ENCODE data around the gene DPPA5. TPM values are rescaled to one million over a fixed set of nuclear protein-coding genes. Genes with fewer than 3 reads are reported as not detected.

The DPPA5 gene
- total and polyA plus RNA-seq, 2 donors (not counting 3 experiments of a cell fraction or from before 2014, with no cell fraction given), result not detected

DNA sequence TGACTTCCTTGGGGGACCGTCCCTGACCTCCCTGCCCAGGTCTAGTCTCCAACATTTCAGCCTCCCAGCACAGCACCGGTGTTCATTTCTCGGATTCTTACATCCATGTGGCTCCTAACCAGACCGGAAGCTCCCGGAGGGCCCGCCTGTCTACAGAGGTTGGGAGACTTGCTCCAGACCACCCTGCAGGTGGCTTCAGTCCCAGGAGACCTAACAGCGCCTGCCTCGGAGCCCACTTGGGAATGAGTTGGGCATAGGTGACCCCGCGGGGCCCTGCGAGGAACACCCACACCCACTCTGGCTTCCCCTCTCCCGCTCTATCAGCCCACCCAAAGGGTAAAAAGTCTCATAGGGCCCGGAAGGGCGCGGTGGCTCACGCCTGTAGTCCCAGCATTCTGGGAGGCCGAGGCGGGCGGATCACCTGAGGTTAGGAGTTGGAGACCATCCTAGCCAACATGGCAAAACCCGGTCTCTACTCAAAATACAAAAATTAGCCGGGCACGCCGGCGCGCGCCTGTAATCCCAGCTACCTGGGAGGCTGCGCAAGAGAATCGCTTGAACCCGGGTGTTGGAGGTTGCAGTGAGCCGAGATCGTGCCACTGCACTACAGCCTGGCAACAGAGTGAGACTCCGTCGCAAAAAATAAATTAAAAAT lies 5.4 kb downstream of the DPPA5 start:
- no peak overlapping the region for H3K4me2 ChIP-seq (ENCODE audit: insufficient read depth, low read length)
- no peaks in the 10 kb centered on the region for H3K36me3 ChIP-seq (ENCODE audit: control insufficient read depth in 2 of 2, extremely low read depth in 1 of 2, insufficient read depth in 2 of 2, low read length in 2 of 2)
- no peaks in the 10 kb centered on the region for H3K9me3 ChIP-seq (replicated peaks; ENCODE audit: control insufficient read depth, insufficient read depth, low read length)
- H3K4me1 ChIP-seq (ENCODE audit: control insufficient read depth, extremely low read depth, insufficient read depth, low read length), result no peaks in the 10 kb centered on the region
- intact Hi-C loops (cut with micrococcal nuclease) (no loop called here), dilution Hi-C loops (cut with MboI; ENCODE audit: extremely low pct_ligation_motif_present, low sequenced_read_pairs) (no loop called here)
- H3K27me3 ChIP-seq (ENCODE audit: control insufficient read depth in 2 of 2, insufficient read depth in 2 of 2, low read length in 2 of 2), result peaks cover 26 to 28% of the 10 kb centered on the region in 2 experiments
- no peak for TF ChIP-seq FOS (IDR thresholded peaks at IDR 0.05; ENCODE audit: borderline replicate concordance, insufficient read depth, low read length)
- no peak for TF ChIP-seq MYC (IDR thresholded peaks at IDR 0.05; ENCODE audit: low read depth, low read length)
- no peak for TF ChIP-seq JUN (IDR thresholded peaks at IDR 0.05; ENCODE audit: borderline replicate concordance, insufficient read depth, insufficient read length, low read depth)
- TF ChIP-seq POLR2AphosphoS5 (IDR thresholded peaks at IDR 0.05; ENCODE audit: insufficient read depth, low read depth, low read length), result no peak
- TF ChIP-seq EZH2 (IDR thresholded peaks at IDR 0.05; ENCODE audit: borderline replicate concordance, low read depth, low read length, severe bottlenecking), result peak; percentile 47
- CTCF ChIA-PET, result interaction anchor here (1.0 to 2.0 kb wide), 4 partner anchors 22 to 63 kb away, joined by 3 to 11 read pairs (median 4); no protein-coding TSS in a partner anchor
- H4K20me1 ChIP-seq (replicated peaks; ENCODE audit: control insufficient read depth, extremely low read depth, insufficient read depth, low read length), result no peaks in the 10 kb centered on the region
- H2AFZ ChIP-seq (ENCODE audit: low read depth, low read length), result no peak overlapping the region
- POLR2A ChIA-PET, result interaction anchor here (0.6 kb wide), 1 partner anchor 17 kb away, joined by 4 read pairs; no protein-coding TSS in a partner anchor
- H3K4me3 ChIP-seq (replicated peaks in 1 of 3; ENCODE audit: insufficient read depth in 1 of 3, low read depth in 1 of 3, low read length in 3 of 3), result no peak overlapping the region
- FAIRE-seq (no peak), DNase-seq (ENCODE audit: low read depth, low spot score) (no peak)
- no TSS peak for BruUV-seq (replicated peaks)
- no peak overlapping the region for H3K9ac ChIP-seq (replicated peaks; ENCODE audit: extremely low read depth, insufficient read depth, low read length)
- no peaks in the 10 kb centered on the region for H3K9me1 ChIP-seq (replicated peaks; ENCODE audit: control insufficient read depth, extremely low read depth, insufficient read depth, low read length)
- no peaks in the 10 kb centered on the region for H3K79me2 ChIP-seq (ENCODE audit: control insufficient read depth, insufficient read depth, low read length)
- no peak overlapping the region for H3K27ac ChIP-seq (ENCODE audit: insufficient read depth, low read depth, low read length)

DNA sequence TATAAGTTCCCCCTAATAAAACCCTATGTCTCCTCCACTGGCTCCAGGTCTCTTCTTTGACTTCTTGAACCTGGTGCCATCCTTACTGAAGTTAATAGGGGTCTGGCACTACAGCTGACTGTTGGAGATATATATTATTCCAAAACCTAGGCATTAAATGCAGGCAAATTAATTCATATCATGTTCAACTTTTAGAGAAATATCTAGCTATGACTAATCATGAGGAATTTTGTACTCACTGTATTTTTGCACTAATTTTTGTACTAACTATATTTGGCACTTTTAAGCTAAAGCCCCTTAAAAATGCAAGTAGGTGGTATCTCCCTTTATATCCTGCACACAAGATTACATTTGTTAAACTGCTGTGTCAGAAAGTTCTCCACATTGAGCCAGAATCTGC lies 10.9 kb downstream of the DPPA5 start:
- H3K4me3 ChIP-seq (replicated peaks in 1 of 3; ENCODE audit: insufficient read depth in 1 of 3, low read depth in 1 of 3, low read length in 3 of 3), result no peak overlapping the region
- H4K20me1 ChIP-seq (replicated peaks; ENCODE audit: control insufficient read depth, extremely low read depth, insufficient read depth, low read length), result no peaks in the 10 kb centered on the region
- no peak overlapping the region for H3K4me2 ChIP-seq (ENCODE audit: insufficient read depth, low read length)
- H3K36me3 ChIP-seq (ENCODE audit: control insufficient read depth in 2 of 2, extremely low read depth in 1 of 2, insufficient read depth in 2 of 2, low read length in 2 of 2), result no peaks in the 10 kb centered on the region
- H3K9ac ChIP-seq (replicated peaks; ENCODE audit: extremely low read depth, insufficient read depth, low read length), result no peak overlapping the region
- TF ChIP-seq MYC (IDR thresholded peaks at IDR 0.05; ENCODE audit: low read depth, low read length), result no peak
- TF ChIP-seq GATA2 (IDR thresholded peaks at IDR 0.05; ENCODE audit: insufficient read depth, insufficient read length, low read depth, low read length), result no peak
- TF ChIP-seq POLR2A (IDR thresholded peaks at IDR 0.05; ENCODE audit: low read depth, low read length), result no peak
- TF ChIP-seq EZH2 (IDR thresholded peaks at IDR 0.05; ENCODE audit: borderline replicate concordance, low read depth, low read length, severe bottlenecking), result no peak
- no peak for TF ChIP-seq POLR2AphosphoS5 (IDR thresholded peaks at IDR 0.05; ENCODE audit: insufficient read depth, low read depth, low read length)
- TF ChIP-seq, protein P1, sequence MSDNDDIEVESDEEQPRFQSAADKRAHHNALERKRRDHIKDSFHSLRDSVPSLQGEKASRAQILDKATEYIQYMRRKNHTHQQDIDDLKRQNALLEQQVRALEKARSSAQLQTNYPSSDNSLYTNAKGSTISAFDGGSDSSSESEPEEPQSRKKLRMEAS (IDR thresholded peaks at IDR 0.05; ENCODE audit: insufficient read depth, insufficient read length), result no peak
- TF ChIP-seq, protein P2, sequence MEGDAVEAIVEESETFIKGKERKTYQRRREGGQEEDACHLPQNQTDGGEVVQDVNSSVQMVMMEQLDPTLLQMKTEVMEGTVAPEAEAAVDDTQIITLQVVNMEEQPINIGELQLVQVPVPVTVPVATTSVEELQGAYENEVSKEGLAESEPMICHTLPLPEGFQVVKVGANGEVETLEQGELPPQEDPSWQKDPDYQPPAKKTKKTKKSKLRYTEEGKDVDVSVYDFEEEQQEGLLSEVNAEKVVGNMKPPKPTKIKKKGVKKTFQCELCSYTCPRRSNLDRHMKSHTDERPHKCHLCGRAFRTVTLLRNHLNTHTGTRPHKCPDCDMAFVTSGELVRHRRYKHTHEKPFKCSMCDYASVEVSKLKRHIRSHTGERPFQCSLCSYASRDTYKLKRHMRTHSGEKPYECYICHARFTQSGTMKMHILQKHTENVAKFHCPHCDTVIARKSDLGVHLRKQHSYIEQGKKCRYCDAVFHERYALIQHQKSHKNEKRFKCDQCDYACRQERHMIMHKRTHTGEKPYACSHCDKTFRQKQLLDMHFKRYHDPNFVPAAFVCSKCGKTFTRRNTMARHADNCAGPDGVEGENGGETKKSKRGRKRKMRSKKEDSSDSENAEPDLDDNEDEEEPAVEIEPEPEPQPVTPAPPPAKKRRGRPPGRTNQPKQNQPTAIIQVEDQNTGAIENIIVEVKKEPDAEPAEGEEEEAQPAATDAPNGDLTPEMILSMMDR (IDR thresholded peaks at IDR 0.05; ENCODE audit: extremely low read depth in 1 of 2, insufficient read depth in 1 of 2, low read depth in 1 of 2, low read length in 2 of 2), result no peak
- no peak for TF ChIP-seq FOS (IDR thresholded peaks at IDR 0.05; ENCODE audit: borderline replicate concordance, insufficient read depth, low read length)
- no peak for TF ChIP-seq JUN (IDR thresholded peaks at IDR 0.05; ENCODE audit: borderline replicate concordance, insufficient read depth, insufficient read length, low read depth)
- no peak overlapping the region for H3K27ac ChIP-seq (ENCODE audit: insufficient read depth, low read depth, low read length)
- no peaks in the 10 kb centered on the region for H3K79me2 ChIP-seq (ENCODE audit: control insufficient read depth, insufficient read depth, low read length)
- no peaks in the 10 kb centered on the region for H3K9me1 ChIP-seq (replicated peaks; ENCODE audit: control insufficient read depth, extremely low read depth, insufficient read depth, low read length)
- CTCF ChIA-PET, result interaction anchor here (0.7 to 1.6 kb wide), 3 partner anchors 12 to 310 kb away, joined by 3 to 6 read pairs (median 3); no protein-coding TSS in a partner anchor
- DNase-seq (ENCODE audit: low read depth, low spot score), result no peak
- H3K27me3 ChIP-seq (ENCODE audit: control insufficient read depth in 2 of 2, insufficient read depth in 2 of 2, low read length in 2 of 2), result peaks cover 6 to 9% of the 10 kb centered on the region in 2 experiments
- H3K4me1 ChIP-seq (ENCODE audit: control insufficient read depth, extremely low read depth, insufficient read depth, low read length), result no peaks in the 10 kb centered on the region
- no peak for FAIRE-seq
- POLR2A ChIA-PET, result no interaction called here
- dilution Hi-C loops (cut with MboI; ENCODE audit: extremely low pct_ligation_motif_present, low sequenced_read_pairs), result no loop called here
- intact Hi-C loops (cut with micrococcal nuclease), result no loop called here
- no TSS peak for BruUV-seq (replicated peaks)
- no peak overlapping the region for H2AFZ ChIP-seq (ENCODE audit: low read depth, low read length)
- H3K9me3 ChIP-seq (replicated peaks; ENCODE audit: control insufficient read depth, insufficient read depth, low read length), result no peaks in the 10 kb centered on the region
